Activated CD4-positive, alpha-beta T cell treated with anti-CD3 and anti-CD28 coated beads for 36 hours (primary cell): ENCODE data around the gene IL32. TPM values are rescaled to one million over a fixed set of nuclear protein-coding genes. Genes with fewer than 3 reads are reported as not detected.
A peak's percentile ranks its signal among the peaks of the same experiment; 100 is the strongest.

Source experiments
- ATAC-seq: fragments of 200-7000 bp; cut with Tn5 transposase; one replicate; pipeline ENCODE4 v1.10.0; 2021; ENCODE audit warnings: mild to moderate bottlenecking, moderate library complexity
- CTCF ChIA-PET: fragments of 350-600 bp; sonication (Branson Sonifier 250); formaldehyde crosslinking; loops from one replicate; lab custom pipeline; 2021; ENCODE audit warnings: antibody characterized with exemption; lab: Charles Lee
- POLR2A ChIA-PET: fragments of 350-600 bp; sonication (Branson Sonifier 250); formaldehyde crosslinking; loops from one replicate; lab custom pipeline; 2021; ENCODE audit warnings: antibody characterized with exemption, inconsistent platforms; lab: Charles Lee
- DNase-seq: peaks from one replicate; pipeline ENCODE4 v3.0.0-alpha.2; 2020
- H3K27ac Mint-ChIP-seq: one replicate; pipeline ENCODE4 v1.8.0; 2021; ENCODE audit warnings: mixed read lengths
- H3K27me3 Mint-ChIP-seq: one replicate; pipeline ENCODE4 v1.8.0; 2021; ENCODE audit warnings: mixed read lengths
- H3K36me3 Mint-ChIP-seq: one replicate; pipeline ENCODE4 v1.8.0; 2021; ENCODE audit warnings: low read depth, mixed read lengths
- H3K4me1 Mint-ChIP-seq: one replicate; pipeline ENCODE4 v1.8.0; 2021; ENCODE audit warnings: mixed read lengths
- H3K4me3 Mint-ChIP-seq: one replicate; pipeline ENCODE4 v1.8.0; 2021; ENCODE audit warnings: mild to moderate bottlenecking, moderate library complexity, mixed read lengths
- H3K9me3 Mint-ChIP-seq: one replicate; pipeline ENCODE4 v1.8.0; 2021; ENCODE audit warnings: low read depth, mixed read lengths
- intact Hi-C, 2 experiments: fragments of 100-400 bp; cut with DNase I in 1 of 2; cut with micrococcal nuclease in 1 of 2; formaldehyde crosslinking; loops; one replicate each; pipeline versions ENCODE4 v1.14.2 to v1.15.1; 2022 to 2024; cut with DNase I, micrococcal nuclease
- total RNA-seq, 2 experiments: library from RNA; stranded (reverse); gene quantifications; one replicate each; pipeline ENCODE4 v1.2.3, GENCODE V29; 2021

IL32 gene
- total RNA-seq, 2 experiments from 2014 or later = 1,864 to 2,360 TPM

DNA sequence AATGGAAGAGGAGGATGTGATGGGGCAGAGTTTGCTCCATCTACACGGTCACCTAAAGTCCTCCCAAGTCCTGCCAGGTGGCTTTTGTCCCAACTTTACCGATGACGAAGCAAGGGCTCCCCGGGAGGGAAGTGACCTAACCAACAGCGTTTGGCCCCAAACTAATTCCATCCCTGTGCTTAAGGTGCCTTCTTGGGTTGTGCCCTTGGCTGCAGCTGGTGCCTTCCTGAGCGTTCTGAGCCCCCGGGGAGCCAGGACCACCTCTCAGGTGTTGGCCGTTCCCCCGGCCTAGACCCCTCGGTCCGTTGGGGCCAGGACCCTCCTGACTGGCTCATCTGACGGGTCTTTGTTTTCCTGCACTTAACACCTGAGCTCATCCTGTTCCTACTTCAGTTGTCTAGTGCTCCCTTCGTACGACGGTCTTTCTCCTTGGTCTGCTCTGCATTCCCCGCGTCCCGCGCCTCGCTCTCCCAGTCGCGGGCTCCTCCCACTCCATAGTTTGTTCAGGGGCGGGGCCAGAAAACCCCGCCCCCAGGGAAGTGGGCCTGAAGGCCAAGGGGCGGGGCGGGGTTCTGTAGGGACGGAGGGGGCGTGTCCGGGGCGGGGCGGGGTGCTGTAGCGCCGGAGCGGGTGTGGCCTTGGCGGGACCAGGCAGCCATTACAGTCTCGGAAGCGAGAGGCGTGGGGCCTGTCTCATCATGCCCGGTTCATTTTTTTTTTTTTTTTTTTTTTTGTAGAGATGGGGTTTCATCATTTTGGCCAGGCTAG lies 34.5 kb downstream of the IL32 start:
- Mint-ChIP-seq H3K4me1 (peaks cover 49% of the 10 kb centered on the region), H3K36me3 (no peaks in the 10 kb centered on the region), H3K27me3 (no peaks in the 10 kb centered on the region), H3K27ac (peak overlapping the region; percentile 84), H3K4me3 (peak overlapping the region; percentile 68), H3K9me3 (no peaks in the 10 kb centered on the region)
- intact Hi-C loops = loop anchor here (1.0 to 10.0 kb wide), 10 partner anchors 24 to 515 kb away; partner anchors contain the start of genes FLYWCH1 (in 1 of the 2), SLX4 (in 1 of the 2) and ZNF263 (in 1 of the 2)
- CTCF ChIA-PET = interaction anchor here (0.8 to 9.4 kb wide), 11 partner anchors 8 to 41 kb away, joined by 3 to 125 read pairs (median 6); partner anchors contain the start of gene ZNF213
- peak; percentile 99 for DNase-seq
- peak; percentile 84 for ATAC-seq
- POLR2A ChIA-PET = interaction anchor here (0.8 kb wide), 1 partner anchor 35 kb away, joined by 3 read pairs; the partner anchor contains the start of gene ZNF213

DNA sequence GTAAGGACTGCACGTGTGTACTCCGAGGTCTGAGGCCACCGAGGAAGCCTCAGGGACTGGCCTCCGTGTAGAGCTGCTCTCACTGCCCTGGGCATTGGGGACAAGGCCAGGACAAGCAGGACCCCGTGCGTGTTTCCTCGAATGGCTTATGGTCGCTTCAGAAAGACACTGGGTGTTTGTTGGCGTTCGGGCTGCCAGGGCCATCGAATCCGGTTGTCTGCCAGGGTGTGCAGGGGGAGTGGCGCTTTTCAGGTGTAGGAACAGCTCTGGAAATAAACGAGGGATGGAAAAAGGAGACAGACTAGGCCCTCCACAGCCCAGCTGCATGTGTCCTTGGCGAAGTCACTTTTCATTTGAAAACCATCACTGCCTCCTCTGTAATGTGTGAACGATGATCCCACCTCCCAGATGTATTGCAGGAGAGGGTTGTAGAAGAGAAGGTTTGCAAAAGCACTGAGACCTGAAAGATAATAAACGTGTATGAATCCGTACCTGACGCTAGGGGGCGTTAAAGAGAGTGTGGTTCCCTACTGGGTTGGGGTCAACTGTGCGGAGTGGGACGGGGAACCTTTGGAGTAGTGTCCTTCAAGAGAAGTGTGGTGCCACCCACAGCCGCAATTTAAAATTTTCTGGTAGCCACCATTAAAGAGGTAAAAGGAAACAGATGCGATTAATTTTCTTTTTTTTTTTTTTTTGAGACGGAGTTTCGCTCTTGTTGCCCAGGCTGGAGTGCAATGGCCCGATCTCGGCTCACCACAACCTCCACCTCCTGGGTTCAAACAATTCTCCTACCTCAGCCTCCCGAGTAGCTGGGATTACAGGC lies 35.8 kb downstream of the IL32 start:
- Mint-ChIP-seq H3K27me3 (no peaks in the 10 kb centered on the region), H3K4me3 (peak overlapping the region; percentile 69), H3K36me3 (no peaks in the 10 kb centered on the region), H3K27ac (peak overlapping the region; percentile 88), H3K4me1 (peaks cover 44% of the 10 kb centered on the region), H3K9me3 (no peaks in the 10 kb centered on the region)
- ChIA-PET CTCF (interaction anchor here (0.6 to 9.4 kb wide), 21 partner anchors 9 to 189 kb away, joined by 3 to 125 read pairs (median 4); partner anchors contain the start of gene ZNF213), POLR2A (interaction anchor here (1.1 kb wide), 1 partner anchor 91 kb away, joined by 4 read pairs; no protein-coding TSS in a partner anchor)
- intact Hi-C loops = loop anchor here (1.0 to 10.0 kb wide), 5 partner anchors 28 to 514 kb away; partner anchors contain the start of genes FLYWCH1 (in 1 of the 2), SLX4 (in 1 of the 2) and ZNF263 (in 1 of the 2)
- ATAC-seq = peak; percentile 36
- peak; percentile 71 for DNase-seq

DNA sequence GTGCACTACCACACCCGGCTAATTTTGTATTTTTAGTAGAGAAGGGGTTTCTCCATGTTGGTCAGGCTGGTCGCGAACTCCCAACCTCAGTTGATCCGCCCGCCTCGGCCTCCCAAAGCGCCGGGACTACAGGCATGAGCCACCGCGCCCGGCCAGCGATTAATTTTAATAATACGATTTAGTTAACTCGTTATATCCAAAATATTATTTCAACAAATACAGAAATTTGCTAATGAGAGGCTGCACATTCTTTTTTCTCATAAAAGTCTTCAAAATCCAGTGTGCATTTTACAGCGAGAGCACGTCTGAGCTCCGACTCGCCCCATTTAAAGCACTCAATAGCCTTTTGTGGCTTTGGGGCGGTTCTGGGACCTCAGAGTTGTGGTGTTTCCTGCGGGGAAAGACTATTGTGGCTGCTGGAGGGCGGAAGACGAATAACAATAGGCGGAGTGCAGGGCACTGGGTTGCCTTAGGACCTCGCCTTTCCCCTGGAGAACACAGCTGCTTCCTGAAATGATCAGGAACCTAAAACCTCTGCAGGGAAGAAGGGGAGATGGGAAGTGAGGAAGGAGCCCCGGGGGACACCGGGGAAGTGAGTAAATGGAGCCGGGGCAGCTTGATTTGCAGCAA lies 36.5 kb downstream of the IL32 start:
- Mint-ChIP-seq H3K27me3 (no peaks in the 10 kb centered on the region), H3K4me3 (peak overlapping the region; percentile 69), H3K9me3 (no peaks in the 10 kb centered on the region), H3K27ac (peak overlapping the region; percentile 88), H3K4me1 (peaks cover 43% of the 10 kb centered on the region), H3K36me3 (no peaks in the 10 kb centered on the region)
- ATAC-seq (no peak), DNase-seq (peak; percentile 54)
- intact Hi-C loops = loop anchor here (1.0 to 10.0 kb wide), 5 partner anchors 27 to 513 kb away; partner anchors contain the start of genes FLYWCH1 (in 1 of the 2), SLX4 (in 1 of the 2) and ZNF263 (in 1 of the 2)
- ChIA-PET CTCF (interaction anchor here (0.7 to 9.4 kb wide), 14 partner anchors 10 to 188 kb away, joined by 3 to 125 read pairs (median 4); partner anchors contain the start of gene ZNF213), POLR2A (interaction anchor here (1.1 kb wide), 1 partner anchor 92 kb away, joined by 4 read pairs; no protein-coding TSS in a partner anchor)

DNA sequence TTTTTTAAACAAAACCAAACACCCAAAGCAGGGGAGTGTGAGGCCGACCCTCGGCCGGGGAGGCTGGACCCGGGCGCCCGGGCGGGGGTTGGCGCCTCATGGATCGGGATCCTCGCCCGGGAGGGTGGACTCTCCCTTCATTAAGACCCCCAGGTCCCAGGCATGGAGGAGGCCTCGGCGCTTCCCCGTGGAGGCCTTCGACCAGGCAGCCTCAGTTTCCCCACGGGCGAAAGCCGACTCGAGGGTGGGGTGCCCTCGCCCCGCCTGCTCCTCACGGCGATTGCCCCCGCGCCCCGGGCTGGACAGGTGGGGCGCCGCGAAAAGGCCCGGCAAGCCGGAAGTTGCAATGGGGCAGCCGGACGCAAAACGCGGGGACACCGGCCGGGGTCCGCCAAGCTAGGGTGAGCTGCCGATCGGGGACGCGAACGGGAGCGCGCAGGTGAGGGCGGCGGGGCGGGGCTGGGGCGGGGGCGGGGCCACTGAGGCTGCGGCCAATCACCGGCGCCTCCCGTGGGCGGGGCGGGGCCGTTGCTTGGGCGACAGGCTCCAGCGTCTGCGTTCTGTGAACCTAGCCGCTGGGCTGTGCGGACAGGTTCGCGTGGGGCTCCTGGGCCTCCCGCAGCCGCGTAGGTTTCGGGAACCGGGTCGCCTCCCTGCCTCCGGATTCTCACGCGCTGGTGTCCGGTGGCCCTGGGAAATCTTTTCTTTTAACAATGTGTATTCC lies 40.9 kb downstream of the IL32 start:
- H3K4me3 Mint-ChIP-seq = peak overlapping the region; percentile 76

DNA sequence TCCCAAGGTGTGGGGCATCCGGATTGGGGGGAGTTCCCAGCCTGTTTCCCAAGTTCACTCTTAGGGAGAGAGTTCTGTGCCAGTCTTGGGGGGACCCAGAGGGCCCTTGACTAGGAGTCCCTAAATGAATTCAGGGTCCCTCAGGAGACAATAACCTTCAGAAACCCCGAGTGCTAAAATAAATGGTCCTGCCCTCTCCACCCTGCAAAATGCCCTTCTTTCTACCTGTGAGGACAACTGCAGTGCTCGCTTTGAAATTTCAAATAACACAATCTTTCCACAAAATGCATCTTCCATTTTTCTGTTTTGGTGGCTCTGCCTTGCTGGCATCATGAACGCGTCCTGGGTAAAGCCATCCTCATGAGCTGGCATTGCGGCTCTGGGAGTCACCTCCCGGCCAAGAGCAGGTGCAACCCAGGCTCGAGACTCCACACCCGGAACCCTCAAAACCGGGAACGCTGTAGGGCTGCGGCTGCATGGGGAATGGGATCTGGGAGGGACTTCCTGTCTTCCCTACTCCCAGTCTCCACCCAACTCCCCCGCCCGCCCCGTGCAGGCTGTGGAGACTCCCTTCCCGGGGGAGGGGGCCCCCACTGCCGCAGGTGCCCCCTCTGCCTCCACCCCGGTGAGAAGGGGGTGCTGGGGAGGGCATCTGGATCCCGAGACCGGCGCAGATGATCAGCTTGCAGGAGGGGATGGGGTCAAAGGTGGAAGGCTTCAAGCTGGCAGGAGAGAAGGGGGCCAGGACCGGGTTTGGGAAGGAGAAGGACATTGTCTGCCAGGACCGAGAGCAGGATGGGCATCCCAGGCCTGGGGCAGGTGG lies 46.8 kb downstream of the IL32 start, which contains the start of gene ZNF205:
Gene ZNF205, plus strand, starts transcription at position 529 of the 823 bp plus-strand sequence. CDS start 845 bp downstream, outside the sequence.
- intact Hi-C loops = no loop called here
- no peaks in the 10 kb centered on the region for H3K9me3 Mint-ChIP-seq
- peaks cover 5% of the 10 kb centered on the region for H3K27me3 Mint-ChIP-seq
- H3K27ac Mint-ChIP-seq = no peak within 1 kb of the TSS
- DNase-seq (no peak), ATAC-seq (no peak)
- H3K36me3 Mint-ChIP-seq = no peaks in the 10 kb centered on the region
- peaks cover 2% of the 10 kb centered on the region for H3K4me1 Mint-ChIP-seq
- H3K4me3 Mint-ChIP-seq = no peak within 1 kb of the TSS
- ChIA-PET CTCF (interaction anchor here (1.0 to 2.8 kb wide), 2 partner anchors 11 to 17 kb away, joined by 3 to 10 read pairs; no protein-coding TSS in a partner anchor), POLR2A (no interaction called here)

More for the DNA sequence above, 40.9 kb downstream of the IL32 start:
- Mint-ChIP-seq H3K27me3 (no peaks in the 10 kb centered on the region), H3K9me3 (no peaks in the 10 kb centered on the region), H3K27ac (peak overlapping the region; percentile 94), H3K36me3 (no peaks in the 10 kb centered on the region), H3K4me1 (peaks cover 31% of the 10 kb centered on the region)
- ATAC-seq = peak; percentile 88
- CTCF ChIA-PET = interaction anchor here (0.7 to 4.0 kb wide), 5 partner anchors 19 to 178 kb away, joined by 3 to 34 read pairs (median 3); no protein-coding TSS in a partner anchor
- POLR2A ChIA-PET = interaction anchor here (1.1 to 1.2 kb wide), 2 partner anchors 28 to 338 kb away, joined by 3 to 8 read pairs; partner anchors contain the start of gene ZNF213
- intact Hi-C loops = loop anchor here (1.0 to 10.0 kb wide), 8 partner anchors 18 to 508 kb away; partner anchors contain the start of genes FLYWCH1 (in 1 of the 2), PAQR4 (in 1 of the 2), PKMYT1 (in 1 of the 2) and SLX4 (in 1 of the 2)
- peak; percentile 96 for DNase-seq

DNA sequence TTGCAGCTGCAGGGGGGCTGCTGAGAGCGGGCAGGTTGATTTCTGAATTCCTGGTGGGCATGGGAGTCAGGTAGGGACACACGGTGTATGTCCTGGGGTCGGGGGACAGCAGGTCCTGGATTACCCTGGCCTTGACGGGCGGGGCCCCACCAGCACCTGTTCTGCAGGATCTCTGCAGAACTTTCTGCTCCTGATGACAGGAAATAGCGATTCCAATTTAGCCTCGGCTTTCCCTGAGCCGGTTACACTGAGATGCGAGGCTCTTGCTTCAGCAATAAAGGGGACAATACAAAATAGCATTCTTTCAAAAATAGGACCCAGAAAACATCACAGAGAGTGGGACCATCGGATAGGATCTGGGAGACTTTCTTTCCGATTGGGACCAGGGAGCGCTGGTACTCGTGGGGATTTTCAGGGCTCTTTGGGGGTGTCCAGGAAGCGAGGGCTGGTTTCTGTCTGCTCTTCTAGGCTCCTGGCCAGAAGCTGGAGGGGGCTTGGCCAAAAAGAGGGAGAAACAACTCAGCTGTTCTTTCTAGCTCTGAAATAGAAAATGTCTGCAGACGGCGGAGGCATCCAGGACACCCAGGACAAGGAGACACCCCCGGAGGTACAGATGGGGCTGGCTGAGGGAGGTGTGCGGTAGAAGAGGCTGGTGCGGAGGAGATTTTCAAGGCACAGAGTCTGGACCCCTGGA lies 47.6 kb downstream of the IL32 start:
- intact Hi-C loops = no loop called here
- Mint-ChIP-seq H3K27ac (no peak overlapping the region), H3K27me3 (peaks cover 5% of the 10 kb centered on the region), H3K4me1 (no peaks in the 10 kb centered on the region), H3K36me3 (no peaks in the 10 kb centered on the region), H3K4me3 (no peak overlapping the region), H3K9me3 (no peaks in the 10 kb centered on the region)
- ATAC-seq (no peak), DNase-seq (no peak)
- POLR2A ChIA-PET = interaction anchor here (0.6 kb wide), 1 partner anchor 281 kb away, joined by 3 read pairs; no protein-coding TSS in a partner anchor
- CTCF ChIA-PET = interaction anchor here (0.6 to 2.8 kb wide), 2 partner anchors 17 to 19 kb away, joined by 3 to 10 read pairs; no protein-coding TSS in a partner anchor

DNA sequence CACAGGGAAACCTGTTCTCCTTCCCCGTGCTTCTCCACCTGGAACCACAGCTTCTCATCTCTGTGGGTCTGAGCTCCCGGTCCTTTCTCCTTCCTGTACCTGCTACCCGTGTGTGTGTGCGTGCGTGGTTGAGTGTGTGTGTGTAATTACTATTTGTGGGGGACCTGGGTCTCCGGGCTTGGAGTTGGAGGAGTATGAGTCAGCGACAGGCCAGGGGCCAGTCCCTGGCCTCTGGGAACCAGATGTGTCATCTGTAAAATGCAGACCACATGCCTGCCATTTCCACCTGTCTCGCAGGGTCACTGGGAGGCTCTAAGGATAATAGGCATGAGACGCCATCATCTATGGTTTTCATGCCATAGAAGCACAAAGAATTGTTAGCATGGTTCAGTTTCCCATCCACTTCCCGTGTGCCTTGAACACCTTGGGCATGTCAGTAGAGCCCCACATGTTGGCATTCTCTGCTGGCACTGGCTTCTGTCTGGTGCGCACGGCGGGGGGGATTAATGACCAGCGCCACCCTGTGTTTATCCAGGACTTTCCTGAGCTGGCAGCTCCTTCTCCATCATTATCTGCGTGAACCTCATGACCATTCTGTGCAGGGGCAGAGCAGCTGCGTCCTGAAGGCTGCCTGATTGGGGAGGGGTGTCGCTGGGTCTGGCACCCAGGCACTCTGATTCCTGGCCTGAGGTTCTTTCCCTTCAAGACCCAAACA lies 48.5 kb downstream of the IL32 start:
- Mint-ChIP-seq H3K4me1 (no peaks in the 10 kb centered on the region), H3K27me3 (peaks cover 5% of the 10 kb centered on the region), H3K27ac (no peak overlapping the region), H3K4me3 (no peak overlapping the region), H3K9me3 (no peaks in the 10 kb centered on the region), H3K36me3 (no peaks in the 10 kb centered on the region)
- DNase-seq (no peak), ATAC-seq (peak; percentile 16)
- POLR2A ChIA-PET = interaction anchor here (0.6 kb wide), 1 partner anchor 281 kb away, joined by 3 read pairs; no protein-coding TSS in a partner anchor
- CTCF ChIA-PET = interaction anchor here (0.7 to 2.8 kb wide), 3 partner anchors 16 to 20 kb away, joined by 3 to 10 read pairs (median 3); no protein-coding TSS in a partner anchor
- intact Hi-C loops = no loop called here

DNA sequence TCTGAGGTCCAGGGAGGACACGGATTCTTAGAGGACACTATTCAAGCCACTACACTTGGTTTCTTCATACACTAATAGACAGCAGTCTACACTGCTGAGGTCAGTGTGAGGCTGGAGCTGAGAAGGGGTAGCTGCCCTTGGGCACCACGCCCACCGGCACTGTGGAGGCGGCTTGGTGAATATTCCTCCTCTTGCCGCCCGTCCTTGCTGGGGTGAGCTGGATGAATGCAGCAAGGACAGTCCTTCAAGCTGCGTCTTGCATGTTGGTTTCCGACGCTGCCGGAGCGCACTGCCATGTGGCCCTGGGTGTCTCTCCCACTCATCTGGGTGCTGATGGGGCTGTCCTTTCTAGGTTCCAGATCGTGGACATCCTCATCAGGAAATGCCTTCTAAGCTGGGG lies 49.6 kb downstream of the IL32 start:
- Mint-ChIP-seq H3K27ac (no peak overlapping the region), H3K36me3 (no peaks in the 10 kb centered on the region), H3K27me3 (peaks cover 5% of the 10 kb centered on the region), H3K4me1 (no peaks in the 10 kb centered on the region), H3K4me3 (no peak overlapping the region), H3K9me3 (no peaks in the 10 kb centered on the region)
- intact Hi-C loops = no loop called here
- POLR2A ChIA-PET = no interaction called here
- DNase-seq (no peak), ATAC-seq (no peak)
- CTCF ChIA-PET = interaction anchor here (0.6 to 0.9 kb wide), 3 partner anchors 14 to 81 kb away, joined by 3 read pairs; no protein-coding TSS in a partner anchor
